CD1c-positive myeloid dendritic cell (primary cell): ENCODE results near the gene PPP2R2C.

Experiments
- DNase-seq: peaks from one replicate; pipeline ENCODE4 v3.0.0-alpha.2; 2016; ENCODE audit errors: extremely low spot score

PPP2R2C gene

GRCh38 chr4:6332042-6332668 is 140.3 kb downstream of the PPP2R2C start:
- peak; percentile 48 for DNase-seq

GRCh38 chr4:6331468-6331867 is 140.9 kb downstream of the PPP2R2C start:
- DNase-seq = no peak

- DNase-seq = peak; percentile 23
Observed at GRCh38 chr4:6331018-6331417, 141.4 kb downstream of the PPP2R2C start.

GRCh38 chr4:6330384-6330767 is 142.0 kb downstream of the PPP2R2C start:
- DNase-seq = no peak

GRCh38 chr4:6329478-6330383 is 142.7 kb downstream of the PPP2R2C start:
- no peak for DNase-seq

GRCh38 chr4:6328526-6328925 is 143.9 kb downstream of the PPP2R2C start:
- DNase-seq = no peak

GRCh38 chr4:6327220-6327917 is 145.0 kb downstream of the PPP2R2C start:
- peak; percentile 86 for DNase-seq

GRCh38 chr4:6326312-6327060 is 145.9 kb downstream of the PPP2R2C start:
- DNase-seq = no peak

- no peak for DNase-seq
Observed at GRCh38 chr4:6325788-6326290, 146.6 kb downstream of the PPP2R2C start.

- peak; percentile 11 for DNase-seq
Observed at GRCh38 chr4:6324999-6325787, 147.2 kb downstream of the PPP2R2C start.

- DNase-seq = no peak
Observed at GRCh38 chr4:6324461-6324998, 147.9 kb downstream of the PPP2R2C start.

GRCh38 chr4:6322761-6323566 is 149.4 kb downstream of the PPP2R2C start:
- DNase-seq = no peak

GRCh38 chr4:6322067-6322760 is 150.2 kb downstream of the PPP2R2C start:
- DNase-seq = no peak

GRCh38 chr4:6321361-6321760 is 151.1 kb downstream of the PPP2R2C start:
- DNase-seq = no peak

- no peak for DNase-seq
Observed at GRCh38 chr4:6320663-6321062, 151.8 kb downstream of the PPP2R2C start.

- no peak for DNase-seq
Observed at GRCh38 chr4:6319530-6320150, 152.8 kb downstream of the PPP2R2C start.

GRCh38 chr4:6318206-6318605 is 154.2 kb downstream of the PPP2R2C start:
- no peak for DNase-seq

GRCh38 chr4:6316461-6317003 is 155.9 kb downstream of the PPP2R2C start:
- no peak for DNase-seq
